OCI-LY7 (cell line): ENCODE results near the gene PLEKHG4B. TPM values are rescaled to one million over a fixed set of nuclear protein-coding genes. Genes with fewer than 3 reads are reported as not detected.

Experiments
- BruUV-seq: library from RNA; stranded (reverse); fragments of 400-500 nt; replicated peaks from 2 replicates; lab custom pipeline; 2021; lab: Mats Ljungman, UMichigan
- CTCF ChIA-PET: fragments of 300-600 bp; sonication (Branson Sonifier 250); formaldehyde crosslinking; loops from one replicate; lab custom pipeline; 2022; ENCODE audit warnings: antibody characterized with exemption; ENCODE audit not compliant: unreplicated experiment; lab: Charles Lee
- POLR2A ChIA-PET: fragments of 300-600 bp; sonication (Branson Sonifier 250); formaldehyde crosslinking; loops from one replicate; lab custom pipeline; 2022; ENCODE audit warnings: antibody characterized with exemption; lab: Charles Lee
- DNase-seq: peaks from one replicate; pipeline ENCODE4 v3.0.0-alpha.2; 2015; ENCODE audit warnings: low spot score
- H2AFZ ChIP-seq: fragments of 200-600 bp; sonication (generic), shearing (Covaris generic); 2 replicates; pipeline ENCODE4 v1.6.1; 2014; ENCODE audit warnings: mild to moderate bottlenecking, antibody characterized with exemption, low read length, moderate library complexity
- H3K27ac ChIP-seq: fragments of 200-600 bp; sonication (generic); 2 replicates; pipeline ENCODE4 v1.5.1; 2014; ENCODE audit warnings: mixed run types, low read depth, mild to moderate bottlenecking, moderate library complexity, low read length, inconsistent platforms; ENCODE audit not compliant: poor library complexity, severe bottlenecking
- H3K36me3 ChIP-seq: fragments of 200-600 bp; sonication (generic); 2 replicates; pipeline ENCODE4 v1.6.1; 2014; ENCODE audit warnings: mild to moderate bottlenecking, antibody characterized with exemption, low read length, moderate library complexity, mixed read lengths; ENCODE audit not compliant: insufficient read depth
- H3K4me1 ChIP-seq: fragments of 200-600 bp; sonication (generic); 2 replicates; pipeline ENCODE4 v1.5.1; 2014; ENCODE audit warnings: mild to moderate bottlenecking, low read length; ENCODE audit not compliant: insufficient read depth, poor library complexity, severe bottlenecking
- H3K4me2 ChIP-seq: fragments of 200-600 bp; sonication (generic); 2 replicates; pipeline ENCODE4 v1.6.1; 2014; ENCODE audit warnings: mild to moderate bottlenecking, low read length
- H3K4me3 ChIP-seq: fragments of 200-600 bp; sonication (generic); 2 replicates; pipeline ENCODE4 v1.5.1; 2014; ENCODE audit warnings: mild to moderate bottlenecking, low read depth, low read length; ENCODE audit not compliant: poor library complexity, severe bottlenecking
- H3K79me2 ChIP-seq: fragments of 200-600 bp; sonication (generic); 2 replicates; pipeline ENCODE4 v1.6.1; 2016; ENCODE audit warnings: low read depth, mild to moderate bottlenecking, low read length, moderate library complexity, mixed read lengths; ENCODE audit not compliant: insufficient read depth
- H3K9me2 ChIP-seq: fragments of 200-600 bp; sonication (generic); 2 replicates; pipeline ENCODE4 v1.6.1; 2016; ENCODE audit warnings: mild to moderate bottlenecking, low read length, mixed read lengths; ENCODE audit not compliant: insufficient read depth
- H3K9me3 ChIP-seq: fragments of 200-600 bp; sonication (generic); 2 replicates; pipeline ENCODE4 v1.6.1; 2014; ENCODE audit warnings: mild to moderate bottlenecking, mixed run types, low read length, mixed read lengths
- H4K20me1 ChIP-seq: fragments of 200-600 bp; sonication (generic); 2 replicates; pipeline ENCODE4 v1.6.1; 2014; ENCODE audit warnings: mild to moderate bottlenecking, antibody characterized with exemption, low read length, moderate library complexity, mixed read lengths; ENCODE audit not compliant: insufficient read depth
- EZH2phosphoT487 ChIP-seq: fragments of 200-600 bp; sonication (generic); IDR thresholded peaks from 2 replicates; pipeline ENCODE4 v1.6.1; 2018; ENCODE audit warnings: low read depth, borderline replicate concordance, mild to moderate bottlenecking, mixed run types, antibody characterized with exemption, low read length, moderate library complexity, mixed read lengths
- intact Hi-C: fragments of 100-400 bp; cut with micrococcal nuclease; formaldehyde crosslinking; loops from one replicate; pipeline ENCODE4 v1.10.0; 2022; ENCODE audit not compliant: unreplicated experiment
- total RNA-seq, 2 experiments: library from RNA; depleted of rRNA in 1 of 2; stranded (reverse); fragments of >200 nt in 1 of 2; shearing (Covaris generic) in 1 of 2; gene quantifications; 2 replicates each; pipeline ENCODE4 v1.2.3, GENCODE V29; 2014 to 2022
- TF ChIP-seq, protein P1 (sequence below): fragments of 200-600 bp; sonication (generic); conservative IDR thresholded peaks from 2 replicates; pipeline ENCODE4 v1.5.1; 2014; ENCODE audit warnings: mild to moderate bottlenecking, antibody characterized with exemption, low read length, moderate library complexity, mixed read lengths

The PLEKHG4B gene
- total RNA-seq, 2 experiments from 2014 or later, result 0.30 to 0.41 TPM

GRCh38 chr5:157126-157715 is 65.3 kb downstream of the PLEKHG4B start:
- TF ChIP-seq, protein P1, sequence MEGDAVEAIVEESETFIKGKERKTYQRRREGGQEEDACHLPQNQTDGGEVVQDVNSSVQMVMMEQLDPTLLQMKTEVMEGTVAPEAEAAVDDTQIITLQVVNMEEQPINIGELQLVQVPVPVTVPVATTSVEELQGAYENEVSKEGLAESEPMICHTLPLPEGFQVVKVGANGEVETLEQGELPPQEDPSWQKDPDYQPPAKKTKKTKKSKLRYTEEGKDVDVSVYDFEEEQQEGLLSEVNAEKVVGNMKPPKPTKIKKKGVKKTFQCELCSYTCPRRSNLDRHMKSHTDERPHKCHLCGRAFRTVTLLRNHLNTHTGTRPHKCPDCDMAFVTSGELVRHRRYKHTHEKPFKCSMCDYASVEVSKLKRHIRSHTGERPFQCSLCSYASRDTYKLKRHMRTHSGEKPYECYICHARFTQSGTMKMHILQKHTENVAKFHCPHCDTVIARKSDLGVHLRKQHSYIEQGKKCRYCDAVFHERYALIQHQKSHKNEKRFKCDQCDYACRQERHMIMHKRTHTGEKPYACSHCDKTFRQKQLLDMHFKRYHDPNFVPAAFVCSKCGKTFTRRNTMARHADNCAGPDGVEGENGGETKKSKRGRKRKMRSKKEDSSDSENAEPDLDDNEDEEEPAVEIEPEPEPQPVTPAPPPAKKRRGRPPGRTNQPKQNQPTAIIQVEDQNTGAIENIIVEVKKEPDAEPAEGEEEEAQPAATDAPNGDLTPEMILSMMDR, result no peak
- no peak for TF ChIP-seq EZH2phosphoT487
- Histone ChIP-seq H3K27ac (no peak overlapping the region), H3K4me1 (no peaks in the 10 kb centered on the region), H3K79me2 (no peaks in the 10 kb centered on the region), H4K20me1 (no peaks in the 10 kb centered on the region), H2AFZ (no peak overlapping the region), H3K9me2 (no peaks in the 10 kb centered on the region), H3K9me3 (no peaks in the 10 kb centered on the region), H3K36me3 (no peaks in the 10 kb centered on the region), H3K4me2 (no peak overlapping the region), H3K4me3 (no peak overlapping the region)
- POLR2A ChIA-PET, result interaction anchor here (0.6 kb wide), 1 partner anchor 22 kb away, joined by 4 read pairs; no protein-coding TSS in a partner anchor
- BruUV-seq, result no TSS peak
- intact Hi-C loops, result no loop called here
- DNase-seq, result no peak
- CTCF ChIA-PET, result no interaction called here

DNA sequence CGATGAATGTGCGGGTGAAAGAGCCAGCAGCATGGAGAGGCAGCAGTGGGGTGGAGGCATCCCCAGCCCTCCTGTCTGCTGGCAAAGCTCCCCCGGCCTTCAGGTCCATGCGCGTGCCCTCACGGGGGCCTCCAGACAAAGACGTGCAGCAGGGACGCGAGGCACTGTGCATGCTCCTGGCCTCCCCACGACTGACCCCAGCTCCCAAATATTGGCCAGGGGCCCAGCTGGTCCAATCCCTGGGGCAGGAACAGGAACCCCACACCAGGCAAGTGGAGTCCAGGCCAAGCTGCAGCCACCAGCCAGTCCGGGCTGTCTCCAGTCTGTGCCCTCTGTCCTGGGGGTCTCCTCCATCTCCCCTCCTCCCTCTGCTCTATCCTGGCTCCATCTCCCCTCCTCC is 65.8 kb downstream of the PLEKHG4B start:
- ChIA-PET CTCF (no interaction called here), POLR2A (interaction anchor here (0.6 kb wide), 1 partner anchor 23 kb away, joined by 4 read pairs; no protein-coding TSS in a partner anchor)
- H3K9me3 ChIP-seq, result no peaks in the 10 kb centered on the region
- no peaks in the 10 kb centered on the region for H3K79me2 ChIP-seq
- H3K4me2 ChIP-seq, result no peak overlapping the region
- H3K9me2 ChIP-seq, result no peaks in the 10 kb centered on the region
- no peak for DNase-seq
- H3K36me3 ChIP-seq, result no peaks in the 10 kb centered on the region
- H3K4me3 ChIP-seq, result no peak overlapping the region
- intact Hi-C loops, result no loop called here
- no peaks in the 10 kb centered on the region for H3K4me1 ChIP-seq
- no peaks in the 10 kb centered on the region for H4K20me1 ChIP-seq
- no peak overlapping the region for H2AFZ ChIP-seq
- TF ChIP-seq EZH2phosphoT487, result no peak
- TF ChIP-seq, protein P1, result no peak
- H3K27ac ChIP-seq, result no peak overlapping the region
- BruUV-seq, result no TSS peak

DNA sequence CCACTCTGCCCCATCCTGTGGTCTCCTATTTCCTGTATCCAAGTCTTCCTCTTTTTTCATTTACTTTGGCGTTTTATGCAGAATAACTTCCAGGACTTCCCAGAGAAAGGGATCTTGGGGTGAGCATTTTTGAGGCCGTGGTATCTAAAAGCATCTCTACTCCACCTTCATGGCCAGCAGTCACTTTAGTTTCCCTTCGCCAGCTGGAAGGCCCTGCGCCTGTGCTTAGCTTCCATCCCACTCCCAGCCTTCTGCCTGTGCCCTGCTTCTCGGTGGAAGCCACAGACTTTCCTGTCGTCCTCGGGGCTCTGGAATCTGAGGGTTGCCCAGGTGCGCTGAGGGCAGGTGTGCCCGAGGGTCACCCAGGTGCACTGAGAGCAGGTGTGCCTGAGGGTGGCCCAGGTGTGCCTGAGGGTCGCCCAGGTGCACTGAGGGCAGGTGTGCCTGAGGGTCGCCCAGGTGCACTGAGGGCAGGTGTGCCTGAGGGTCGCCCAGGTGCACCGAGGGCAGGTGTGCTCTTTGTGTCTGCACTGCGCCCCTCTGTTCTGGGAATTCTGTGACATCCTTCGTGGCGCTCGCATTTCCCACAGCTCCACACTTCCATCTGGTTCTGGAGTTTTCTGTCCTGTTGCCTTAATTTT is 67.0 kb downstream of the PLEKHG4B start:
- H3K79me2 ChIP-seq, result no peaks in the 10 kb centered on the region
- H3K4me1 ChIP-seq, result no peaks in the 10 kb centered on the region
- H3K4me3 ChIP-seq, result no peak overlapping the region
- ChIA-PET CTCF (no interaction called here), POLR2A (no interaction called here)
- H3K4me2 ChIP-seq, result no peak overlapping the region
- DNase-seq, result no peak
- no peaks in the 10 kb centered on the region for H3K9me3 ChIP-seq
- no peaks in the 10 kb centered on the region for H3K36me3 ChIP-seq
- H3K27ac ChIP-seq, result no peak overlapping the region
- intact Hi-C loops, result no loop called here
- TF ChIP-seq, protein P1, result no peak
- TF ChIP-seq EZH2phosphoT487, result no peak
- H4K20me1 ChIP-seq, result no peaks in the 10 kb centered on the region
- no peak overlapping the region for H2AFZ ChIP-seq
- H3K9me2 ChIP-seq, result no peaks in the 10 kb centered on the region
- BruUV-seq, result no TSS peak
